Mammary epithelial cell (primary cell): ENCODE data around the gene NTN1.

Source experiments
- CTCF ChIP-seq, 2 donors: IDR thresholded peaks in 1 of 2; conservative IDR thresholded peaks in 1 of 2; 2 replicates each; pipeline ENCODE4 v1.5.1; 2011 to 2012; ENCODE audit warnings: inconsistent platforms in 2 of 2, low read length in 2 of 2, mild to moderate bottlenecking in 2 of 2, control low read depth in 1 of 2, low read depth in 1 of 2; ENCODE audit not compliant: insufficient read depth in 1 of 2; ENCODE audit errors: extremely low read depth in 1 of 2
- EZH2 ChIP-seq: IDR thresholded peaks from 2 replicates; pipeline ENCODE4 v1.6.1; 2012; ENCODE audit warnings: low read length, inconsistent platforms, borderline replicate concordance

GRCh38 chr17:9213303-9213640 lies 192.0 kb downstream of the NTN1 start:
- TF ChIP-seq CTCF (conservative IDR thresholded peaks at IDR 0.05 in 1 of 2, IDR thresholded peaks at IDR 0.05 in 1 of 2; ENCODE audit: extremely low read depth in 1 of 2, insufficient read depth in 1 of 2, low read depth in 1 of 2, low read length in 2 of 2): no peak
- TF ChIP-seq EZH2: no peak
